Measurements from ENCODE around the gene CCDC7. TPM values are rescaled to one million over a fixed set of nuclear protein-coding genes. Genes with fewer than 3 reads are reported as not detected.

CCDC7 gene
- total and polyA plus RNA-seq, 10 of the 15 experiments (the other 5 are each of a cell fraction or from before 2014, with no cell fraction given): 1.8 to 5.6 (median 3.4) TPM

DNA sequence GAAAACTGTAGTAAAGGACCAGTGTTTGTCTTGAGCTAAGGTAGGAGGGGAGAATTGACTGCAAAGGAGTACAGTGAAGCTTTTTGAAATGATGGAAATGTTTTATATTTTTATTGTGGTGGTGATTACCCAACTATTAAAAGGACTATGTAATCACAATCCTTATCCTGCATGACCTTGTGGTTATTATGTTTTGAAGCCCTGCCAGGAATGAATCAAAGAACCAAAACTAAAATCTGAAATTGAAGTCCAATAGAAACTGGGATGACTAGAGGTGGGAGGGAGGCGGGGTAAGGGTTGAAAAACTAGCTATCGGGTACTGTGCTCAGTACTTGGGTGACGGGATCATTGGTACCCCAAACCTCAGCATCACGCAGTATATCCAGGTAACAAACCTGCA lies 8.2 kb downstream of the CCDC7 start:
- 96% methylated on average over 4 of the region's 4 CpGs for WGBS (ENCODE audit: insufficient coverage, insufficient replicate concordance, low lambda C conversion rate, missing lambda C conversion rate)
- H3K27me3 ChIP-seq (replicated peaks in 1 of 2; ENCODE audit: control insufficient read depth in 2 of 2, insufficient read depth in 2 of 2, low read length in 1 of 2): no peaks in the 10 kb centered on the region
- no peaks in the 10 kb centered on the region for H3K9me3 ChIP-seq (replicated peaks; ENCODE audit: control insufficient read depth, insufficient read depth, low read length)
- H3K79me2 ChIP-seq (ENCODE audit: control insufficient read depth, insufficient read depth, low read length): no peaks in the 10 kb centered on the region
- ATAC-seq (no peak), FAIRE-seq (no peak), DNase-seq (ENCODE audit: low read depth, low spot score) (no peak)
- ChIA-PET POLR2A (no interaction called here), CTCF (interaction anchor here (0.8 kb wide), 1 partner anchor 200 kb away, joined by 3 read pairs; no protein-coding TSS in a partner anchor), SMC1A (ENCODE audit: uncharacterized antibody, unreplicated experiment) (interaction anchor here (1.0 kb wide), 1 partner anchor 9 kb away, joined by 4 read pairs; no protein-coding TSS in a partner anchor), RAD21 (ENCODE audit: unreplicated experiment) (no interaction called here)
- in situ Hi-C loops (cut with MboI): no loop called here
- H3K36me3 ChIP-seq (ENCODE audit: control insufficient read depth in 2 of 2, insufficient read depth in 2 of 2, low read length in 1 of 2): no peaks in the 10 kb centered on the region; a peak in 2 of 4 replicates
- no peak overlapping the region for H3K4me2 ChIP-seq (ENCODE audit: control insufficient read depth, insufficient read depth)
- no peak overlapping the region for H3K27ac ChIP-seq (ENCODE audit: control insufficient read depth, insufficient read depth)
- H3K4me3 ChIP-seq: no peak overlapping the region
- H4K20me1 ChIP-seq (ENCODE audit: control insufficient read depth, insufficient read depth): no peaks in the 10 kb centered on the region
- TF ChIP-seq, protein P1, sequence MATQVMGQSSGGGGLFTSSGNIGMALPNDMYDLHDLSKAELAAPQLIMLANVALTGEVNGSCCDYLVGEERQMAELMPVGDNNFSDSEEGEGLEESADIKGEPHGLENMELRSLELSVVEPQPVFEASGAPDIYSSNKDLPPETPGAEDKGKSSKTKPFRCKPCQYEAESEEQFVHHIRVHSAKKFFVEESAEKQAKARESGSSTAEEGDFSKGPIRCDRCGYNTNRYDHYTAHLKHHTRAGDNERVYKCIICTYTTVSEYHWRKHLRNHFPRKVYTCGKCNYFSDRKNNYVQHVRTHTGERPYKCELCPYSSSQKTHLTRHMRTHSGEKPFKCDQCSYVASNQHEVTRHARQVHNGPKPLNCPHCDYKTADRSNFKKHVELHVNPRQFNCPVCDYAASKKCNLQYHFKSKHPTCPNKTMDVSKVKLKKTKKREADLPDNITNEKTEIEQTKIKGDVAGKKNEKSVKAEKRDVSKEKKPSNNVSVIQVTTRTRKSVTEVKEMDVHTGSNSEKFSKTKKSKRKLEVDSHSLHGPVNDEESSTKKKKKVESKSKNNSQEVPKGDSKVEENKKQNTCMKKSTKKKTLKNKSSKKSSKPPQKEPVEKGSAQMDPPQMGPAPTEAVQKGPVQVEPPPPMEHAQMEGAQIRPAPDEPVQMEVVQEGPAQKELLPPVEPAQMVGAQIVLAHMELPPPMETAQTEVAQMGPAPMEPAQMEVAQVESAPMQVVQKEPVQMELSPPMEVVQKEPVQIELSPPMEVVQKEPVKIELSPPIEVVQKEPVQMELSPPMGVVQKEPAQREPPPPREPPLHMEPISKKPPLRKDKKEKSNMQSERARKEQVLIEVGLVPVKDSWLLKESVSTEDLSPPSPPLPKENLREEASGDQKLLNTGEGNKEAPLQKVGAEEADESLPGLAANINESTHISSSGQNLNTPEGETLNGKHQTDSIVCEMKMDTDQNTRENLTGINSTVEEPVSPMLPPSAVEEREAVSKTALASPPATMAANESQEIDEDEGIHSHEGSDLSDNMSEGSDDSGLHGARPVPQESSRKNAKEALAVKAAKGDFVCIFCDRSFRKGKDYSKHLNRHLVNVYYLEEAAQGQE (IDR thresholded peaks at IDR 0.05; ENCODE audit: low read depth, low read length): no peak
- TF ChIP-seq NBN (IDR thresholded peaks at IDR 0.05) (no peak), EGR1 (IDR thresholded peaks at IDR 0.05; ENCODE audit: borderline replicate concordance in 1 of 2, low read depth in 2 of 2, low read length in 2 of 2) (no peak), ZSCAN29 (IDR thresholded peaks at IDR 0.05) (no peak), RBBP5 (conservative IDR thresholded peaks at IDR 0.05) (no peak), SUZ12 (IDR thresholded peaks at IDR 0.05; ENCODE audit: unreplicated experiment) (no peak), EP300 (IDR thresholded peaks at IDR 0.05; ENCODE audit: borderline replicate concordance in 1 of 2, control insufficient read depth in 1 of 2, low read depth in 2 of 2, low read length in 2 of 2) (no peak), STAT3 (IDR thresholded peaks at IDR 0.05; ENCODE audit: low read depth, low read length) (no peak), BHLHE40 (IDR thresholded peaks at IDR 0.05; ENCODE audit: borderline replicate concordance in 1 of 2, low read depth in 2 of 2, low read length in 1 of 2) (no peak)
- TF ChIP-seq, protein P2, sequence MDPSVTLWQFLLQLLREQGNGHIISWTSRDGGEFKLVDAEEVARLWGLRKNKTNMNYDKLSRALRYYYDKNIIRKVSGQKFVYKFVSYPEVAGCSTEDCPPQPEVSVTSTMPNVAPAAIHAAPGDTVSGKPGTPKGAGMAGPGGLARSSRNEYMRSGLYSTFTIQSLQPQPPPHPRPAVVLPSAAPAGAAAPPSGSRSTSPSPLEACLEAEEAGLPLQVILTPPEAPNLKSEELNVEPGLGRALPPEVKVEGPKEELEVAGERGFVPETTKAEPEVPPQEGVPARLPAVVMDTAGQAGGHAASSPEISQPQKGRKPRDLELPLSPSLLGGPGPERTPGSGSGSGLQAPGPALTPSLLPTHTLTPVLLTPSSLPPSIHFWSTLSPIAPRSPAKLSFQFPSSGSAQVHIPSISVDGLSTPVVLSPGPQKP (IDR thresholded peaks at IDR 0.05; ENCODE audit: low read depth, low read length): no peak
- TF ChIP-seq, protein P3, sequence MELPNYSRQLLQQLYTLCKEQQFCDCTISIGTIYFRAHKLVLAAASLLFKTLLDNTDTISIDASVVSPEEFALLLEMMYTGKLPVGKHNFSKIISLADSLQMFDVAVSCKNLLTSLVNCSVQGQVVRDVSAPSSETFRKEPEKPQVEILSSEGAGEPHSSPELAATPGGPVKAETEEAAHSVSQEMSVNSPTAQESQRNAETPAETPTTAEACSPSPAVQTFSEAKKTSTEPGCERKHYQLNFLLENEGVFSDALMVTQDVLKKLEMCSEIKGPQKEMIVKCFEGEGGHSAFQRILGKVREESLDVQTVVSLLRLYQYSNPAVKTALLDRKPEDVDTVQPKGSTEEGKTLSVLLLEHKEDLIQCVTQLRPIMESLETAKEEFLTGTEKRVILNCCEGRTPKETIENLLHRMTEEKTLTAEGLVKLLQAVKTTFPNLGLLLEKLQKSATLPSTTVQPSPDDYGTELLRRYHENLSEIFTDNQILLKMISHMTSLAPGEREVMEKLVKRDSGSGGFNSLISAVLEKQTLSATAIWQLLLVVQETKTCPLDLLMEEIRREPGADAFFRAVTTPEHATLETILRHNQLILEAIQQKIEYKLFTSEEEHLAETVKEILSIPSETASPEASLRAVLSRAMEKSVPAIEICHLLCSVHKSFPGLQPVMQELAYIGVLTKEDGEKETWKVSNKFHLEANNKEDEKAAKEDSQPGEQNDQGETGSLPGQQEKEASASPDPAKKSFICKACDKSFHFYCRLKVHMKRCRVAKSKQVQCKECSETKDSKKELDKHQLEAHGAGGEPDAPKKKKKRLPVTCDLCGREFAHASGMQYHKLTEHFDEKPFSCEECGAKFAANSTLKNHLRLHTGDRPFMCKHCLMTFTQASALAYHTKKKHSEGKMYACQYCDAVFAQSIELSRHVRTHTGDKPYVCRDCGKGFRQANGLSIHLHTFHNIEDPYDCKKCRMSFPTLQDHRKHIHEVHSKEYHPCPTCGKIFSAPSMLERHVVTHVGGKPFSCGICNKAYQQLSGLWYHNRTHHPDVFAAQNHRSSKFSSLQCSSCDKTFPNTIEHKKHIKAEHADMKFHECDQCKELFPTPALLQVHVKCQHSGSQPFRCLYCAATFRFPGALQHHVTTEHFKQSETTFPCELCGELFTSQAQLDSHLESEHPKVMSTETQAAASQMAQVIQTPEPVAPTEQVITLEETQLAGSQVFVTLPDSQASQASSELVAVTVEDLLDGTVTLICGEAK (IDR thresholded peaks at IDR 0.05; ENCODE audit: borderline replicate concordance): no peak
- H3K9ac ChIP-seq (ENCODE audit: control insufficient read depth, insufficient read depth, low read length): no peak overlapping the region
- intact Hi-C loops (cut with micrococcal nuclease; ENCODE audit: unreplicated experiment): no loop called here
- no peaks in the 10 kb centered on the region for H3K4me1 ChIP-seq (ENCODE audit: control insufficient read depth, insufficient read depth, low read length)
- H2AFZ ChIP-seq (ENCODE audit: control insufficient read depth, low read depth, low read length): no peak overlapping the region
- no TSS peak for BruUV-seq (replicated peaks)
